ENCODE measurements around the gene HECW1. TPM values are rescaled to one million over a fixed set of nuclear protein-coding genes. Genes with fewer than 3 reads are reported as not detected.
"Not testable (repeated sequence)": the region's sequence is repeated elsewhere in the genome, so short reads cannot be mapped to it uniquely, and the experiment has no call there.

HECW1 gene
- total RNA-seq, 1 experiment from 2014 or later: 2.7 TPM

- ChIA-PET POLR2A (ENCODE audit: unreplicated experiment) (interaction anchor here (0.6 kb wide), 1 partner anchor 274 kb away, joined by 4 read pairs; the partner anchor contains the start of gene BLVRA), CTCF (interaction anchor here (0.5 kb wide), 1 partner anchor 479 kb away, joined by 6 read pairs; no protein-coding TSS in a partner anchor)
- Histone ChIP-seq H3K79me2 (ENCODE audit: low read depth) (no peaks in the 10 kb centered on the region), H4K20me1 (ENCODE audit: insufficient read depth) (no peaks in the 10 kb centered on the region; the same call in 1 of the 2 replicates), H3K9me3 (ENCODE audit: insufficient read depth, low read depth) (no peaks in the 10 kb centered on the region), H3K36me3 (ENCODE audit: low read depth) (no peaks in the 10 kb centered on the region), H3K9me2 (ENCODE audit: insufficient read depth) (no peaks in the 10 kb centered on the region), H2AFZ (no peak overlapping the region), H3K4me3 (no peak overlapping the region), H3K4me2 (no peak overlapping the region), H3K27ac (no peak overlapping the region), H3F3A (ENCODE audit: insufficient read depth, low read depth) (no peaks in the 10 kb centered on the region), H3K4me1 (replicated peaks; ENCODE audit: insufficient read depth) (no peaks in the 10 kb centered on the region), H3K27me3 (ENCODE audit: insufficient read depth, low read depth) (0 out of 2 replicates have a peak, but pooled peaks cover 10% of the 10 kb centered on the region)
- intact Hi-C loops (cut with micrococcal nuclease; ENCODE audit: unreplicated experiment): no loop called here
- no TSS peak for BruUV-seq (replicated peaks)
- no peak for DNase-seq
- TF ChIP-seq CTCF (conservative IDR thresholded peaks at IDR 0.05) (no peak), EZH2 (IDR thresholded peaks at IDR 0.05; ENCODE audit: low read depth) (no peak)
These were observed 372.4 kb downstream of the HECW1 start for GRCh38 chr7:43484678-43485395.

- ChIA-PET CTCF (no interaction called here), POLR2A (ENCODE audit: unreplicated experiment) (no interaction called here)
- intact Hi-C loops (cut with micrococcal nuclease; ENCODE audit: unreplicated experiment): no loop called here
These were observed 373.1 kb downstream of the HECW1 start for GRCh38 chr7:43485580-43485979.

GRCh38 chr7:43486008-43486407, 373.6 kb downstream of the HECW1 start:
- H3K79me2 ChIP-seq (ENCODE audit: low read depth); H3K36me3 ChIP-seq (ENCODE audit: low read depth); H3K9me3 ChIP-seq (ENCODE audit: insufficient read depth, low read depth); H3F3A ChIP-seq (ENCODE audit: insufficient read depth, low read depth); BruUV-seq (replicated peaks); CTCF ChIA-PET; H3K4me1 ChIP-seq (replicated peaks; ENCODE audit: insufficient read depth); H2AFZ ChIP-seq; H3K27ac ChIP-seq; intact Hi-C loops (cut with micrococcal nuclease; ENCODE audit: unreplicated experiment); H3K4me3 ChIP-seq; H4K20me1 ChIP-seq (ENCODE audit: insufficient read depth); DNase-seq; POLR2A ChIA-PET (ENCODE audit: unreplicated experiment); H3K9me2 ChIP-seq (ENCODE audit: insufficient read depth); H3K4me2 ChIP-seq: not testable (repeated sequence)
- H3K27me3 ChIP-seq (ENCODE audit: insufficient read depth, low read depth): peaks cover 18% of the 10 kb centered on the region

More at GRCh38 chr7:43485580-43485979, 373.1 kb downstream of the HECW1 start:
- Histone ChIP-seq H3K27me3 (ENCODE audit: insufficient read depth, low read depth) (peaks cover 16% of the 10 kb centered on the region; the same call in 1 of the 2 replicates), H3K9me3 (ENCODE audit: insufficient read depth, low read depth) (no peaks in the 10 kb centered on the region), H3K27ac (no peak overlapping the region), H3K4me3 (no peak overlapping the region), H4K20me1 (ENCODE audit: insufficient read depth) (no peaks in the 10 kb centered on the region; the same call in 1 of the 2 replicates), H3K4me1 (replicated peaks; ENCODE audit: insufficient read depth) (no peaks in the 10 kb centered on the region), H3K4me2 (no peak overlapping the region), H3K36me3 (ENCODE audit: low read depth) (no peaks in the 10 kb centered on the region), H2AFZ (no peak overlapping the region), H3K9me2 (ENCODE audit: insufficient read depth) (no peaks in the 10 kb centered on the region), H3F3A (ENCODE audit: insufficient read depth, low read depth) (no peaks in the 10 kb centered on the region), H3K79me2 (ENCODE audit: low read depth) (no peaks in the 10 kb centered on the region)
- no TSS peak for BruUV-seq (replicated peaks)
- no peak for DNase-seq
- no peak for TF ChIP-seq CTCF (conservative IDR thresholded peaks at IDR 0.05)
- no peak for TF ChIP-seq EZH2 (IDR thresholded peaks at IDR 0.05; ENCODE audit: low read depth)

Data from PC-9 (cell line).